ENCODE data around the gene F10.

GRCh38 chr13:113129480-113129879 lies 6.9 kb downstream of the F10 start:
- TF ChIP-seq CTCF (IDR thresholded peaks at IDR 0.05): no peak
- TF ChIP-seq POLR2AphosphoS5 (IDR thresholded peaks at IDR 0.05; ENCODE audit: low read depth, low read length): no peak
- no peak for TF ChIP-seq TCF7L2 (IDR thresholded peaks at IDR 0.05; ENCODE audit: low read depth, low read length)
- TF ChIP-seq REST (IDR thresholded peaks at IDR 0.05; ENCODE audit: insufficient read depth in 1 of 2, low read depth in 2 of 2, low read length in 1 of 2): no peak
- TF ChIP-seq SIN3A (IDR thresholded peaks at IDR 0.05; ENCODE audit: borderline replicate concordance, insufficient read depth, low read depth, low read length): no peak

All from Panc1 (cell line).